Left colon (tissue), 2 donors: ENCODE results near the gene NCAPH2. TPM values are rescaled to one million over a fixed set of nuclear protein-coding genes. Genes with fewer than 3 reads are reported as not detected.

Experiments
- ATAC-seq: fragments of 200-7000 bp; cut with Tn5 transposase; one replicate; pipeline ENCODE4 v1.9.1; 2020; ENCODE audit warnings: mild to moderate bottlenecking, moderate library complexity
- DNase-seq, 2 donors: peaks; one replicate each; pipeline ENCODE4 v3.0.0-alpha.2; 2020
- intact Hi-C, 2 donors: fragments of 100-400 bp; cut with DNase I in 1 of 2; cut with micrococcal nuclease in 1 of 2; formaldehyde crosslinking; loops; one replicate each; pipeline versions ENCODE4 v1.11.2 to v1.14.0; 2022; cut with DNase I, micrococcal nuclease
- total RNA-seq, 2 donors: library from RNA; stranded (reverse); fragmentation: NEBNext Ultra II Directional; extraction: Animal tissue kit (Norgen Biotek cat#: 25700); gene quantifications; one replicate each; pipeline ENCODE4 v1.2.1, GENCODE V29; 2021
- donor health status: DM: no; HTN: no; CAD: no.
- donor health status: DM: yes; HTN: yes; CAD: no.

The NCAPH2 gene
- total RNA-seq, 2 donors from 2014 or later = 26.6 to 27.1 TPM

- ATAC-seq = no peak
- intact Hi-C loops = no loop called here
- no peak for DNase-seq
These were observed 53.7 kb downstream of the NCAPH2 start for GRCh38 chr22:50561401-50562358.

GRCh38 chr22:50562523-50563412, 54.7 kb downstream of the NCAPH2 start, which contains the start of gene SYCE3:
SYCE3 (minus strand) TSS chr22:50562919; CDS start chr22:50556405, 6,514 bp downstream.
- intact Hi-C loops = no loop called here
- ATAC-seq (peak; percentile 90), DNase-seq (peak; percentile 98 to 100)

- intact Hi-C loops = no loop called here
- ATAC-seq (peak; percentile 38), DNase-seq (no peak)
These were observed 55.6 kb downstream of the NCAPH2 start for GRCh38 chr22:50563413-50564160.

GRCh38 chr22:50564289-50564688, 56.3 kb downstream of the NCAPH2 start:
- intact Hi-C loops = no loop called here

GRCh38 chr22:50567721-50568252, 59.8 kb downstream of the NCAPH2 start:
- intact Hi-C loops = no loop called here
- DNase-seq (no peak), ATAC-seq (no peak)

More at GRCh38 chr22:50564289-50564688, 56.3 kb downstream of the NCAPH2 start:
- ATAC-seq (peak; percentile 64), DNase-seq (peak in 1 of 2 donors; percentile 67)

DNA sequence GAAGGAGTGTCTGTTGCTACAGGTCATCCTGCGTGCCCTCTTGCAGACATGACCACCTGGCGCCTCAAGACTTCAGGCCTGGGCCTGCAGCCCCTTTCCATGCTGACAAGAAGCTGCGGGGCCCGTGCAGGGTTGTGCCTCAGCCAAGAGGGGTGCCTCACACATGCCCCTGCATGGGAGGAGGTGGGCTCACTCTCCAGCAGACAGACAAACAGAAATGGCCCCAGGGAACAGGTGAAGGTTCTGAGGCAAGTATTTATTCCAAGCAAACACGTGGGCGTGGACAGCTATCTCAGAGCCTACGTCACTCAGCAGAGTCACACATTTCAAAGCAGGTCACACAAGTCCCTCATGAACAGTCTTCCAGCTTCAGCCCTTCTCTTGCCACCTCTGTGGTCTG, 60.6 kb downstream of the NCAPH2 start:
- ATAC-seq (peak; percentile 55), DNase-seq (no peak)
- intact Hi-C loops = no loop called here

GRCh38 chr22:50569041-50569459, 61.0 kb downstream of the NCAPH2 start:
- intact Hi-C loops = no loop called here
- DNase-seq (peak in 1 of 2 donors; percentile 57), ATAC-seq (peak; percentile 44)

DNA sequence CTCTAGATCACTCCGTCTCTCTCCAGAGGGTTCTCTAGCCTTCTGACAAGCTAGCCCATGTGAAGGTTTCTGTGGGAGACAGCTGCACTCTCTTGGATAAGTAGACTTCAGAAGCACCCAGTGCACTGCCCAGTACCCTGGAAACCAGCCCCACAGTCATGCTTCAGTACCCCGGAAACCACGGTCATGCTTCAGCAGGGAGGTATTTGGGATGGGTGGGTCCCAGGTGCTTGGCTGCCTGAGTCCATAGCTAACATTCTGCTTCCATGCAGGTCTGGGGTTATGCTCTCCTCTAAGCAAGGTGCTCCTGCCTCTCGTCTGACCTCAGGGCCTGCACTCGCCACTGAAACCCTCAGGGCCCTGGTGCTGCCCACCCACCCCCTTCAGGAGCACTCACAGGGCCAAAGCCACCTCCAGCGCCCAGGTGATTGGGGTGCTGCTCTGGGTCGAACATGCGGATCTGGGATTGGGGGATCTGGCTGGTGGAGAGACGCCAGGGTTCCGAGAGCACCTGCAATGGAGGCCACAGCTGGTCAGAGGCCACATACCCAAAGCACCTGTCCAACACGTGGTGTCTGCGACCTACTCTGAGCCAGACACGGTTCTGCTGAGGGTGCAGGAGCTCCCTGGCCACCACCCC, 62.0 kb downstream of the NCAPH2 start:
- intact Hi-C loops = no loop called here
- no peak for DNase-seq
- no peak for ATAC-seq

- DNase-seq (no peak), ATAC-seq (no peak)
- intact Hi-C loops = no loop called here
These were observed 62.8 kb downstream of the NCAPH2 start for GRCh38 chr22:50570861-50571260.

- DNase-seq (no peak), ATAC-seq (peak; percentile 34)
- intact Hi-C loops = no loop called here
These were observed 63.5 kb downstream of the NCAPH2 start for GRCh38 chr22:50571264-50572175.

- no peak for DNase-seq
- ATAC-seq = no peak
- intact Hi-C loops = no loop called here
These were observed 64.9 kb downstream of the NCAPH2 start for GRCh38 chr22:50572965-50573364.

- intact Hi-C loops = no loop called here
- no peak for DNase-seq
- no peak for ATAC-seq
These were observed 65.7 kb downstream of the NCAPH2 start for GRCh38 chr22:50573491-50574382.

GRCh38 chr22:50574383-50574755, 66.3 kb downstream of the NCAPH2 start:
- DNase-seq = no peak
- intact Hi-C loops = no loop called here
- ATAC-seq = no peak
